Ovary (tissue), 9 donors: ENCODE data around the gene CCDC152. TPM values are rescaled to one million over a fixed set of nuclear protein-coding genes. Genes with fewer than 3 reads are reported as not detected.

Source experiments
- DNase-seq, 5 donors: peaks; one replicate each; pipeline ENCODE4 v3.0.0-alpha.2; 2019 to 2020
- H3K27ac ChIP-seq, 2 donors: fragments of 200-600 bp; one replicate each; pipeline versions ENCODE4 v1.5.1 to v1.8.0; 2019 to 2022
- H3K27me3 ChIP-seq: fragments of 200-600 bp; one replicate; pipeline ENCODE4 v1.8.0; 2022
- H3K36me3 ChIP-seq: fragments of 200-600 bp; sonication (generic); one replicate; pipeline ENCODE4 v1.5.1; 2019
- H3K4me1 ChIP-seq: one replicate; pipeline ENCODE4 v1.8.1; 2013; ENCODE audit warnings: mild to moderate bottlenecking, moderate library complexity; ENCODE audit not compliant: insufficient read depth
- H3K4me3 ChIP-seq: fragments of 200-600 bp; sonication (generic); one replicate; pipeline ENCODE4 v1.5.1; 2017
- H3K9me3 ChIP-seq, 2 donors: fragments of 200-600 bp in 1 of 2; sonication (generic) in 1 of 2; one replicate each; pipeline versions ENCODE4 v1.5.1 to v1.8.1; 2013 to 2019; ENCODE audit warnings: mild to moderate bottlenecking in 1 of 2, moderate library complexity in 1 of 2
- CTCF ChIP-seq, 3 donors: fragments of 450-650 bp in 2 of 3; fragments of 200-600 bp in 1 of 3; IDR thresholded peaks; one replicate each; pipeline versions ENCODE4 v1.5.1 to v1.8.0; 2016 to 2022; ENCODE audit warnings: antibody characterized with exemption in 3 of 3, mild to moderate bottlenecking in 1 of 3
- EP300 ChIP-seq: sonication (generic); formaldehyde crosslinking; IDR thresholded peaks from one replicate; pipeline ENCODE4 v1.6.1; 2017; ENCODE audit warnings: antibody characterized with exemption
- POLR2A ChIP-seq: fragments of 450-650 bp; IDR thresholded peaks from one replicate; pipeline ENCODE4 v1.6.1; 2017; ENCODE audit warnings: antibody characterized with exemption, mild to moderate bottlenecking, moderate library complexity
- WGBS, 3 donors: extraction: QIAGEN DNeasy Blood & Tissue Kit in 1 of 3; methylation state at CpG; one replicate each; pipeline versions ENCODE4 v1.1.5 to v1.1.7; 2013 to 2017; 5-methylcytosine and 5-hydroxymethylcytosine counted together
- intact Hi-C, 4 donors: fragments of 100-400 bp; cut with DNase I; formaldehyde crosslinking; loops; one replicate each; pipeline versions ENCODE4 v1.11.0 to v1.15.1; 2022 to 2023
- polyA plus RNA-seq, 2 donors: library from polyadenylated mRNA; stranded (reverse); fragments of 200-250 nt in 1 of 2; fragments of 350-450 nt in 1 of 2; fragmentation: Illumina TruSeq in 1 of 2; extraction: RNeasy Lipid Tissue Mini Kit (QIAGEN cat#74804) in 1 of 2; gene quantifications; one replicate each; pipeline ENCODE4 v1.2.3, GENCODE V29; 2013 to 2014
- total RNA-seq, 7 donors: library from RNA; depleted of rRNA in 2 of 7; stranded (reverse); fragments of >200 nt in 2 of 7; fragmentation: NEBNext Ultra II Directional in 3 of 7; extraction: Animal tissue kit (Norgen Biotek cat#: 25700) in 3 of 7; gene quantifications; one replicate each; pipeline versions ENCODE4 v1.1.0 to v1.2.4, GENCODE V29; 2016 to 2023
- donor health status: DM: no; HTN: no; CAD: no; lungs with moderate emphysema.
- donor health status: DM: no; HTN: no; CAD: no.
- donor health status: Bipolar disorder and iron deficiency.
- donor health status: DM: yes; HTN: yes; CAD: no.
- donor health status: DM: no; HTN: no; CAD: no.
- donor health status: DM: yes; HTN: yes; CAD: no.

CCDC152 gene
- total and polyA plus RNA-seq, 9 donors: 1.7 to 5.5 (median 3.7) TPM

- H3K4me1 ChIP-seq: no peaks in the 10 kb centered on the region
- intact Hi-C loops: no loop called here
- H3K9me3 ChIP-seq: no peaks in the 10 kb centered on the region
- DNase-seq: no peak
- no peaks in the 10 kb centered on the region for H3K36me3 ChIP-seq
- TF ChIP-seq EP300 (no peak), CTCF (IDR thresholded peaks at IDR 0.05) (no peak), POLR2A (no peak)
- H3K27me3 ChIP-seq: no peaks in the 10 kb centered on the region
- no peak overlapping the region for H3K4me3 ChIP-seq
- no peak overlapping the region for H3K27ac ChIP-seq
Measured at GRCh38 chr5:42791151-42791550, 34.5 kb downstream of the CCDC152 start.

DNA sequence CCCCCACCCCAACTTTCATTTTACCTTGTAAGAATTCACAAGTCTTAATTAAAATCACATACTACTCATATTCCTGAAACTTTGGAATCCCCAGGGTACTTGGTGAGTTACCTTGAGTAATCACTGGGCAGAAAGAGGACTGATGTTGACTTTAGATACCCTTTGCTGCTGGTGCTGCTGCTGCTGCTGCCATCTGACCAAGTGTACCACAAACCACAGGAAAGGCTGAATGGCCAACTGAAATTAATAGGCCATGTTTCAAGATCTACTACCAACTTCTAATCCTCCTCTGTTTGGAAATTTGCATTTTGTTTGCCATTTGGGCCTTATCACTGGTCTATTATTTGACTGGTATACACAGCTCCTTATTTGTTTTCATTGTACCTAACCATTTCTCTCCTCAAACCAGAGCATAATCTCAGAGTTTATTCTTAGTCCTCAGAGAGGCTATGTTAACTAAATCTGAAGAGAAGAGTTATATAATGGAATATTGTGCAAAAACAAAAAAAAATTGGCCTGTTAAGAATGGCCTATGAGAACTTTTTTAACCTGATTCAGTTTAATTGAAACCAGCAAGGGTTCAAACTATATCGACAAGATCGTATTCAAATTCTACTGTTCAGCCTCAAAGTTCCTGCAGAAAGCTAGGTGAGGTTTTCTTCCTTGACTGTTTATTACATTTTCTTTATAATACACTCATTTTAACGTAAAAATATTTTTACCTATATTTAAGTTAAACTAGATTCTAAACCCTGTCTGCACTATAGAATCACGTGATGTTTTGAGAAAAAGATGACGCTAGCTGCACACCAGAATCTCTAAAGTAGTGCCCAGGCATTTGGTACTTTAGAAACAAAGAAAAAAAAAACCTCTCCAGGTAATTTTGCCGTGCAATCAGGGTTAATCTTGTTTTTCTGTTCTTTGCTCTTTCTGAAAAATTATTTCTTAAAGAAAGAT lies 41.9 kb downstream of the CCDC152 start:
- no peak for TF ChIP-seq EP300
- TF ChIP-seq POLR2A: no peak
- TF ChIP-seq CTCF (IDR thresholded peaks at IDR 0.05): no peak
- 89 to 94% (median 93%) methylated on average over 6 of the region's 6 CpGs for WGBS, 3 donors
- Histone ChIP-seq H3K9me3 (no peaks in the 10 kb centered on the region), H3K27ac (no peak overlapping the region), H3K36me3 (no peaks in the 10 kb centered on the region), H3K4me3 (no peak overlapping the region), H3K4me1 (no peaks in the 10 kb centered on the region), H3K27me3 (no peaks in the 10 kb centered on the region)
- DNase-seq: no peak
- intact Hi-C loops: no loop called here

GRCh38 chr5:42799241-42799608 lies 42.6 kb downstream of the CCDC152 start:
- Histone ChIP-seq H3K27ac (no peak overlapping the region), H3K27me3 (no peaks in the 10 kb centered on the region), H3K4me3 (no peak overlapping the region), H3K9me3 (no peaks in the 10 kb centered on the region), H3K36me3 (no peaks in the 10 kb centered on the region), H3K4me1 (no peaks in the 10 kb centered on the region)
- TF ChIP-seq EP300: no peak
- TF ChIP-seq CTCF (IDR thresholded peaks at IDR 0.05): no peak
- TF ChIP-seq POLR2A: no peak
- DNase-seq: no peak
- intact Hi-C loops: no loop called here

GRCh38 chr5:42799668-42800114 lies 43.1 kb downstream of the CCDC152 start:
- Histone ChIP-seq H3K9me3 (no peaks in the 10 kb centered on the region), H3K4me3 (no peak overlapping the region), H3K4me1 (no peaks in the 10 kb centered on the region), H3K27me3 (no peaks in the 10 kb centered on the region), H3K36me3 (no peaks in the 10 kb centered on the region), H3K27ac (no peak overlapping the region)
- intact Hi-C loops: loop anchor here in 2 of 4 donors (10.0 kb wide), 2 partner anchors 85 to 95 kb away; no protein-coding TSS in a partner anchor
- no peak for TF ChIP-seq POLR2A
- no peak for TF ChIP-seq CTCF (IDR thresholded peaks at IDR 0.05)
- no peak for TF ChIP-seq EP300
- WGBS, 3 donors: 93 to 94% (median 93%) methylated on average over 9 of the region's 9 CpGs
- DNase-seq: no peak
